GM19452 (cell line): ENCODE data around the gene CMTM5.
"Not testable (repeated sequence)": the region's sequence is repeated elsewhere in the genome, so short reads cannot be mapped to it uniquely, and the experiment has no call there.

Source experiments
- ATAC-seq: cut with Tn5 transposase; IDR thresholded peaks from one replicate; pipeline ENCODE4 v1.9.1; 2021; ENCODE audit not compliant: unreplicated experiment

Gene CMTM5

GRCh38 chr14:23377573-23378563 lies 1.0 kb downstream of the CMTM5 start:
- ATAC-seq: no peak

GRCh38 chr14:23378612-23379220 lies 1.9 kb downstream of the CMTM5 start:
- no peak for ATAC-seq

GRCh38 chr14:23379366-23380196 lies 2.7 kb downstream of the CMTM5 start:
- ATAC-seq: no peak

GRCh38 chr14:23380197-23380914 lies 3.5 kb downstream of the CMTM5 start:
- ATAC-seq: no peak

GRCh38 chr14:23380976-23381375 lies 4.1 kb downstream of the CMTM5 start:
- ATAC-seq: no peak

- ATAC-seq: no peak
Observed at GRCh38 chr14:23381871-23382270, 5.0 kb downstream of the CMTM5 start.

GRCh38 chr14:23382276-23382675 lies 5.4 kb downstream of the CMTM5 start:
- ATAC-seq: no peak

GRCh38 chr14:23382731-23383440 lies 6.0 kb downstream of the CMTM5 start:
- ATAC-seq: no peak

GRCh38 chr14:23384364-23385080 lies 7.7 kb downstream of the CMTM5 start:
- ATAC-seq: no peak

GRCh38 chr14:23385244-23385641 lies 8.4 kb downstream of the CMTM5 start:
- ATAC-seq: no peak

- no peak for ATAC-seq
Observed at GRCh38 chr14:23385642-23386265, 8.9 kb downstream of the CMTM5 start.

GRCh38 chr14:23386266-23386657 lies 9.4 kb downstream of the CMTM5 start:
- ATAC-seq: not testable (repeated sequence)

GRCh38 chr14:23386999-23387398 lies 10.2 kb downstream of the CMTM5 start:
- no peak for ATAC-seq

- no peak for ATAC-seq
Observed at GRCh38 chr14:23387916-23388882, 11.4 kb downstream of the CMTM5 start.

- ATAC-seq: no peak
Observed at GRCh38 chr14:23388996-23389395, 12.2 kb downstream of the CMTM5 start.

- no peak for ATAC-seq
Observed at GRCh38 chr14:23389396-23389795, 12.6 kb downstream of the CMTM5 start.

- not testable (repeated sequence) for ATAC-seq
Observed at GRCh38 chr14:23389871-23390270, 13.0 kb downstream of the CMTM5 start.

- no peak for ATAC-seq
Observed at GRCh38 chr14:23392613-23393012, 15.8 kb downstream of the CMTM5 start.
